HEK293T (cell line): ENCODE data around the gene DNAH17.

Experiments used
- CTCF ChIA-PET: fragments of 350-600 bp; formaldehyde crosslinking; extraction: SDS; loops from one replicate; lab custom pipeline; 2021; ENCODE audit warnings: antibody characterized with exemption, inconsistent platforms; lab: Yijun Ruan, JAX
- POLR2A ChIA-PET: fragments of 350-600 bp; formaldehyde crosslinking; extraction: SDS; loops from one replicate; lab custom pipeline; 2020; ENCODE audit warnings: antibody characterized with exemption, inconsistent platforms; lab: Yijun Ruan, JAX
- DNase-seq: peaks from one replicate; pipeline ENCODE4 v3.0.0; 2012; ENCODE audit warnings: mixed read lengths; ENCODE audit errors: extremely low spot score
- ARNT ChIP-seq: fragments of 450-650 bp; IDR thresholded peaks from 2 replicates; pipeline ENCODE4 v1.6.1; 2017; ENCODE audit warnings: mild to moderate bottlenecking
- BHLHE40 ChIP-seq: fragments of 450-650 bp; IDR thresholded peaks from 2 replicates; pipeline ENCODE4 v1.6.1; 2016; ENCODE audit warnings: mild to moderate bottlenecking, moderate library complexity, borderline replicate concordance
- CTBP1 ChIP-seq: fragments of 450-650 bp; IDR thresholded peaks from 2 replicates; pipeline ENCODE4 v1.6.1; 2016; ENCODE audit warnings: borderline replicate concordance
- ELF4 ChIP-seq: fragments of 450-650 bp; IDR thresholded peaks from 2 replicates; pipeline ENCODE4 v1.6.1; 2017; ENCODE audit warnings: antibody characterized with exemption
- FOXA1 ChIP-seq: fragments of 450-650 bp; IDR thresholded peaks from 2 replicates; pipeline ENCODE4 v1.6.1; 2016; ENCODE audit warnings: mild to moderate bottlenecking
- FOXK2 ChIP-seq: fragments of 450-650 bp; IDR thresholded peaks from 2 replicates; pipeline ENCODE4 v1.6.1; 2016; ENCODE audit warnings: mild to moderate bottlenecking
- FOXM1 ChIP-seq: fragments of 450-650 bp; IDR thresholded peaks from 2 replicates; pipeline ENCODE4 v1.6.1; 2017; ENCODE audit warnings: mild to moderate bottlenecking, borderline replicate concordance
- HDGF ChIP-seq: fragments of 450-650 bp; IDR thresholded peaks from 2 replicates; pipeline ENCODE4 v1.6.1; 2017; ENCODE audit warnings: antibody characterized with exemption, borderline replicate concordance
- L3MBTL2 ChIP-seq: fragments of 450-650 bp; conservative IDR thresholded peaks from 2 replicates; pipeline ENCODE4 v1.6.1; 2016; ENCODE audit warnings: mild to moderate bottlenecking
- LEF1 ChIP-seq: fragments of 450-650 bp; IDR thresholded peaks from 2 replicates; pipeline ENCODE4 v1.6.1; 2017; ENCODE audit warnings: mild to moderate bottlenecking, borderline replicate concordance
- NFRKB ChIP-seq: fragments of 450-650 bp; IDR thresholded peaks from 2 replicates; pipeline ENCODE4 v1.6.1; 2016; ENCODE audit warnings: mild to moderate bottlenecking, moderate library complexity
- SP1 ChIP-seq: fragments of 450-650 bp; IDR thresholded peaks from 2 replicates; pipeline ENCODE4 v1.6.1; 2017
- SUZ12 ChIP-seq: fragments of 450-650 bp; IDR thresholded peaks from 2 replicates; pipeline ENCODE4 v1.6.1; 2016; ENCODE audit warnings: mild to moderate bottlenecking
- TARDBP ChIP-seq: fragments of 450-650 bp; IDR thresholded peaks from 2 replicates; pipeline ENCODE4 v1.6.1; 2016
- ZNF384 ChIP-seq: fragments of 450-650 bp; IDR thresholded peaks from 2 replicates; pipeline ENCODE4 v1.6.1; 2016
- TF ChIP-seq, protein P1 (sequence below): fragments of 450-650 bp; IDR thresholded peaks from 2 replicates; pipeline ENCODE4 v1.6.1; 2016

Gene DNAH17

DNA sequence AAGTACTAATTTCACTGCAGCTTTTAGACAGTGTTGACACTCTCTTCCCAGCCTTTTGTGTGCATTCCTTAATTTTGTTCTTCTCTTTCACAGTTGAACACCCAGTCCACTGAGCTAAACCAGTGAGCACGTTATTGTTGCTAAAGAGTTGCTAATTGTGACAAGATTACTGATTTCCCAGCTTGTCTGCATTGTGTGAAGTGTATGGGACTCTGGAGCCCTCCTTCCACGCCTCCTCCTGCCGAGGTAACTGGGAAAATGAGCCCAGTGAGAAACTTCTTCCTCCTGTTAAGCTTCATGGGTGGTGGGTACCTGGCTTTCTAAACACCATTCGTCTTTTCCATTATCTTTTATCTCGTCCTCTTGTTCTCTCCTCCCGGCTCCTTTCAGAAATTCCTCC, 29.8 kb upstream of the DNAH17 start:
- POLR2A ChIA-PET = no interaction called here

DNA sequence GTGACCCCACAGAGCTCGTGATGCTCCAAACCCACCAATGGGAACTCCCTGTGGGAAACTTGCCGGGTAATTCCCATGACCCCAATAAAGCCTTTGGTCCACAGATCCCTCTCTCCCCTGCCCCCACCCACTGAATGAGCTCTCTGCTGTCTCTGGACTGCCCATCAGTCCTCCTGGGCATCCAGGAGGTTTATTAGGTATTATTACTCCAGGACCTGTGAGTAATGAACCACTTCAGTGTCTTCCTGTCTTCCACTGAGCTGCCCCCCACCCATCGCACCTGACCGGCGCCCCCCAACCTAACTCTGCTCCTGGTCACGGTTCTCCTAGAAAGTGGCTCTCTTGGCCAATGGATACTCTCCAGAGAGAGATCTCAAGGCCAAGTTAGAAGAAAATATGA, 28.7 kb upstream of the DNAH17 start:
- DNase-seq = no peak
- ChIA-PET POLR2A (no interaction called here), CTCF (interaction anchor here (0.6 to 0.9 kb wide), 2 partner anchors 103 to 349 kb away, joined by 3 read pairs; no protein-coding TSS in a partner anchor)
- TF ChIP-seq ARNT = no peak
- no peak for TF ChIP-seq FOXM1
- TF ChIP-seq FOXA1 = no peak
- TF ChIP-seq BHLHE40 = no peak
- TF ChIP-seq CTBP1 = no peak
- TF ChIP-seq SP1 = no peak
- TF ChIP-seq LEF1 = no peak
- TF ChIP-seq FOXK2 = no peak
- TF ChIP-seq, protein P1, sequence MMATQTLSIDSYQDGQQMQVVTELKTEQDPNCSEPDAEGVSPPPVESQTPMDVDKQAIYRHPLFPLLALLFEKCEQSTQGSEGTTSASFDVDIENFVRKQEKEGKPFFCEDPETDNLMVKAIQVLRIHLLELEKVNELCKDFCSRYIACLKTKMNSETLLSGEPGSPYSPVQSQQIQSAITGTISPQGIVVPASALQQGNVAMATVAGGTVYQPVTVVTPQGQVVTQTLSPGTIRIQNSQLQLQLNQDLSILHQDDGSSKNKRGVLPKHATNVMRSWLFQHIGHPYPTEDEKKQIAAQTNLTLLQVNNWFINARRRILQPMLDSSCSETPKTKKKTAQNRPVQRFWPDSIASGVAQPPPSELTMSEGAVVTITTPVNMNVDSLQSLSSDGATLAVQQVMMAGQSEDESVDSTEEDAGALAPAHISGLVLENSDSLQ = no peak
- TF ChIP-seq ZNF384 = no peak
- no peak for TF ChIP-seq NFRKB
- TF ChIP-seq ELF4 = no peak
- TF ChIP-seq SUZ12 = no peak
- TF ChIP-seq HDGF = no peak

More for the DNA sequence above, 29.8 kb upstream of the DNAH17 start:
- CTCF ChIA-PET = interaction anchor here (1.0 to 1.1 kb wide), 2 partner anchors 12 to 102 kb away, joined by 3 read pairs; no protein-coding TSS in a partner anchor
- TF ChIP-seq TARDBP = no peak
- no peak for TF ChIP-seq FOXA1
- TF ChIP-seq, protein P1 = no peak
- TF ChIP-seq LEF1 = no peak
- no peak for TF ChIP-seq L3MBTL2
- no peak for TF ChIP-seq BHLHE40
- TF ChIP-seq SP1 = no peak
- no peak for TF ChIP-seq NFRKB
- TF ChIP-seq ZNF384 = no peak
- DNase-seq = no peak

DNA sequence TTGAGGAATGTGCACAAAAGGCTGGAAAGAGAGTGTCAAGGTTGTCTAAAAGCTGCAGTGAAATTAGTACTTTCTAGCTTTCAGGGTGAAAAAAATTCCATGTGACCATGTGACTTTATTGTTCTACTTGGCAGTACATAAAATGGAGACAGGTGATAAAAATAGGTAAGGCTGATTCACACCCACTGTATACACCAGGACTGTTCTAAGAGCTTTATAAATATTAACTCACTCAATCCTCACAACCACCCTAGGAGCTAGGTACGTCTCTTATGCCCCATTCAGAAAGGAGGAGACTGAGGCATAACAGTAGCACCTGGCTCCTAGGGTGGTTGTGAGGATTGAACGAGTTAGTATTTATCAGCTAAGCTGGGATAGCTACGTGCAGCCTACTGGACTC, 28.2 kb upstream of the DNAH17 start:
- POLR2A ChIA-PET = no interaction called here
- CTCF ChIA-PET = interaction anchor here (0.7 to 0.9 kb wide), 2 partner anchors 103 to 136 kb away, joined by 3 read pairs; no protein-coding TSS in a partner anchor
- TF ChIP-seq ELF4 = no peak
- TF ChIP-seq FOXA1 = no peak
- no peak for TF ChIP-seq TARDBP
- DNase-seq = no peak

DNA sequence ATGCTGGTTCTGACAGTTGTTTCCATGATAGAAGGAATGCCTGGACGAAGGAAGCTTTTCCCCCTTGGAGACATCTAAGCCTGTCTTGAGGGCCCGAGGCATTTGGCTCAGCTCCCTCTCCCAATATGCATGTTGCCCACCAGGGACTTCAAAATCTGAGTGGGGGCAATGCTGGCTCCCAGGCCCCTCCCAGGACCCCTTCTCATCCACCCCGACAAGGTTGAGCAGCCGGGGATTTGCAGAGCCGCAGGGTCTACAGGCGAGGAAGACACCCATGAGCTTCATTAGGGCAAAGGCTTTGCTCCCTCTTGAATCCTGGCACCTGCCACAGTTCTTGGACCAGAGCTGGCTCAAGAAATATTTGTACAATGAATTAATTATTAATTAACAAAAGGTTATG, 25.1 kb upstream of the DNAH17 start:
- no peak for TF ChIP-seq FOXM1
- TF ChIP-seq FOXA1 = no peak
- TF ChIP-seq SUZ12 = no peak
- no peak for TF ChIP-seq NFRKB
- CTCF ChIA-PET = interaction anchor here (0.5 kb wide), 1 partner anchor 200 kb away, joined by 3 read pairs; no protein-coding TSS in a partner anchor
- DNase-seq = no peak
- POLR2A ChIA-PET = no interaction called here

DNA sequence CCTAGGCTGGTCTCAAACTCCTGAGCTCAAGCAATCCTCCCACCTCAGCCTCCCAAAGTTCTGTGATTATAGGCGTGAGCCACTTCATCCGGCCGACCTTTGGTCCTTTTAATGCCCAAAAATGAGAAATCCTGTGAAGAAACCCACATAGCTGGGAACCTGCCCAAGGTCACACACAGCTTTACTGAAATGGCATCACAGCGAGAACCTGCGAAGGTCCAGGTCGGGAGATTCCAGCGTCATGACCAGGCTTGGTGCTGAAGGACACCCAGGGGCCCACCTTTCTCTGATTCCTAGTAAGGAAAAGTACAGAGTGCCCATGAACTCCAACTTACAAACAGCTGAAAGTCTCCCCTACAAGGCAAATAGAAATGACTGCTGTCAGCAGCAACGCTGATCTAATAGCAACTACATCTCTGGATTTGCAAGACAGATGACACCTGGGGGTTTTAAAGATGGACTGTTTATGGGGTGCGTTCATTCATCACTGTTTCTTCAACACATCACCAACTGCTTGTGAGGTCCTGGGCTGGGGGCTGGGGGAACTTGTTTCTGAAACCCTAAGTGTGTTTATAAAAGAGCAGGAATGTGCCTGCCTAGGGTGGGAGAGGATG, 24.5 kb upstream of the DNAH17 start:
- no peak for DNase-seq
- CTCF ChIA-PET = interaction anchor here (0.5 kb wide), 1 partner anchor 201 kb away, joined by 3 read pairs; no protein-coding TSS in a partner anchor
- TF ChIP-seq FOXK2 = no peak
- TF ChIP-seq BHLHE40 = no peak
- no peak for TF ChIP-seq SP1
- no peak for TF ChIP-seq ZNF384
- POLR2A ChIA-PET = no interaction called here

DNA sequence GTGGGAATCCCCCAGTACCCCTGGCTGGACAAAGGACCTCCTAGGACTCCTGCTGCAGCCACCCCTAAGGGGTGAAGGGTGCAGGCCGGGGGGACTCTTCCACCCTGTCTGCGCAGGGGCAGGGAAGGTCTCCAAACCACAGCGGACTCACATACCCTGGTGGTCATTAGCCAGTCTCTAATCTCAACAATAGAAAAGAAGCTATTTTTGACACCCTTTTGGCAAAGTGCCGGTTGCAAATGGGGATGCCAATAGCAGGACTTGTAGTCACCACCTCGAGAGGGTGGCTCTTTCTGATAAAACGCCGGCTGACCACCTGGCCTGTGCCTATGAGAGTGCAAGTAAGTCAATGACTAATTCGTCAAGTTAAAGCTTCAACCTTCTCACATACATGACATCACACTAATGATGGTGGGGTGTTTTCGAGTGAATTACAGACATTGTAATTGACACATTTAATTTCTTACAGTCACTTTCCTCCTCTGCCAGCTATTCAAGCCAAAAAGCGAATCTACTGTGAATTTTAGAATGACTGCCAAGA, 23.1 kb upstream of the DNAH17 start:
- TF ChIP-seq FOXM1 = no peak
- ChIA-PET CTCF (no interaction called here), POLR2A (no interaction called here)
- no peak for DNase-seq

DNA sequence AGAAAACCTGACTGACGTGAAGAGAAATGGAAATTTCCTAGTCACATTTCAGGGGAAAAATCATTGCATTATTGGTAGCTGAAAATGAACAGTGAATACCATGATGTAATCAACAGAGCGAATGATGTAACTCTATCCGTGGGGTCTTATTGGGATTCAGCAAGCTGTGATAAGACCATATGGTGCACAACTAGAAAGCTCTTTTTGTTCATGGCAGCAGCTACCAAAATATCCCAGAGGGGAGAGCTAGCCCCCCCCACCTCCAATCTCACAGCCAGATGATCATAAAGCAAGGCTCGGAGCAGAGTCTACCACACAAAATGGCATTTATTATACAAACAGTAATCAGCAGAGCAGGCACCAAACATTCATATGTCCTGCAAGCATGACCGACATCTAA, 22.2 kb upstream of the DNAH17 start:
- CTCF ChIA-PET = no interaction called here
- no peak for DNase-seq
- TF ChIP-seq SUZ12 = no peak
- no peak for TF ChIP-seq ELF4
- no peak for TF ChIP-seq SP1
- TF ChIP-seq BHLHE40 = no peak
- TF ChIP-seq HDGF = no peak
- no peak for TF ChIP-seq FOXK2
- no peak for TF ChIP-seq ARNT
- no peak for TF ChIP-seq LEF1
- POLR2A ChIA-PET = no interaction called here

DNA sequence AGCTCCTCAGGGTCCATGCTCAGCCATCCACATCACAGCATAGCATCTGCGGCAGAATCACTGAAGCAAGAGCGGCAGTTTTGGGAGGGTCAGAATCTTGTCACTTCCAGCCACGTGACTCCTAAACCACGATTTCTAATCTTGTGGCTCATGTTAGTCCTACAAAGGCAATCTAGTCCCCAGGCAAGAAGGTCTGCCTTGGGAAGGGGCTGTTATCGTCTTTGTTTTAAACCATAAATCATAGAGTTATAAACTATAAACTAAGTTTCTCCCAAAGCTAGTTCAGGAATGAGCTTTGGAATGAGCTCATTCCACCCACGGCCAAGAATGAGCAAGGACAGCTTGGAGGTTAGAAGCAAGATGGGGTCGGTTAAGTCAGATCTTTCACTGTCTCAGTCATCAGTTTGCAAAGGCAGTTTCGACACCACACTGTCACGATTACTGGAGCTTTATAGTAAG, 20.8 kb upstream of the DNAH17 start:
- DNase-seq = no peak
- TF ChIP-seq HDGF (no peak), ARNT (no peak), TARDBP (no peak), FOXK2 (no peak), SUZ12 (no peak), ELF4 (no peak), ZNF384 (no peak), FOXM1 (no peak)
- ChIA-PET CTCF (no interaction called here), POLR2A (no interaction called here)
